Loucy (cell line): Measurements from ENCODE around the gene FTO.

ENCODE experiments used
- EZH2phosphoT487 ChIP-seq: fragments of 200-600 bp; IDR thresholded peaks from 2 replicates; pipeline ENCODE4 v1.6.1; 2018; ENCODE audit warnings: antibody characterized with exemption, mild to moderate bottlenecking, moderate library complexity, borderline replicate concordance
- TF ChIP-seq, protein P1 (sequence below): fragments of 200-600 bp; sonication (generic); conservative IDR thresholded peaks from 2 replicates; pipeline ENCODE4 v1.5.1; 2014; ENCODE audit warnings: mild to moderate bottlenecking, antibody characterized with exemption, low read length

DNA sequence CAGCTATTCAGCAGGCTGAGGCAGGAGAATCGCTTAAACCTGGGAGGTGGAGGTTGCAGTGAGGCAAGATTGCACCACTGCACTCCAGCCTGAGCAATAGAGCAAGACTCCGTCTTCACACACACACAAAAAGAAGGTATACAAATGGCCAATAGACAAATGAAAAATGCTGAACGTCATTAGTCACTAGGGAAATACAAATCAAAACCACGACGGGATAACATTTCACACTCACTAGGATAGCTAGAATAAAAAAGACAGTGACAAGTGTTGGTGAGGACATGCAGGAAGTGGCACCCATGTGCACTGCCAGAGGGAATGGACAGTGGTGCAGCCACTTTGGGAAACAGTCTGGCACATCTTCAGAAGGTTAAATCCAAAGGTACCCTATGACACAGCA, 172.9 kb downstream of the FTO start:
- TF ChIP-seq, protein P1, sequence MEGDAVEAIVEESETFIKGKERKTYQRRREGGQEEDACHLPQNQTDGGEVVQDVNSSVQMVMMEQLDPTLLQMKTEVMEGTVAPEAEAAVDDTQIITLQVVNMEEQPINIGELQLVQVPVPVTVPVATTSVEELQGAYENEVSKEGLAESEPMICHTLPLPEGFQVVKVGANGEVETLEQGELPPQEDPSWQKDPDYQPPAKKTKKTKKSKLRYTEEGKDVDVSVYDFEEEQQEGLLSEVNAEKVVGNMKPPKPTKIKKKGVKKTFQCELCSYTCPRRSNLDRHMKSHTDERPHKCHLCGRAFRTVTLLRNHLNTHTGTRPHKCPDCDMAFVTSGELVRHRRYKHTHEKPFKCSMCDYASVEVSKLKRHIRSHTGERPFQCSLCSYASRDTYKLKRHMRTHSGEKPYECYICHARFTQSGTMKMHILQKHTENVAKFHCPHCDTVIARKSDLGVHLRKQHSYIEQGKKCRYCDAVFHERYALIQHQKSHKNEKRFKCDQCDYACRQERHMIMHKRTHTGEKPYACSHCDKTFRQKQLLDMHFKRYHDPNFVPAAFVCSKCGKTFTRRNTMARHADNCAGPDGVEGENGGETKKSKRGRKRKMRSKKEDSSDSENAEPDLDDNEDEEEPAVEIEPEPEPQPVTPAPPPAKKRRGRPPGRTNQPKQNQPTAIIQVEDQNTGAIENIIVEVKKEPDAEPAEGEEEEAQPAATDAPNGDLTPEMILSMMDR, result no peak
- no peak for TF ChIP-seq EZH2phosphoT487
